Loucy (cell line): ENCODE results near the gene CXCR3.
"Not testable (repeated sequence)": the region's sequence is repeated elsewhere in the genome, so short reads cannot be mapped to it uniquely, and the experiment has no call there.

Experiments
- H2AFZ ChIP-seq: fragments of 200-600 bp; sonication (generic); 2 replicates; pipeline ENCODE4 v1.6.0; 2016; ENCODE audit warnings: antibody characterized with exemption, mild to moderate bottlenecking, low read length, moderate library complexity
- H3F3A ChIP-seq: fragments of 200-600 bp; 2 replicates; pipeline ENCODE4 v1.6.0; 2016; ENCODE audit warnings: antibody characterized with exemption, low read depth, mild to moderate bottlenecking
- H3K27me3 ChIP-seq: fragments of 200-600 bp; sonication (generic); 2 replicates; pipeline ENCODE4 v1.6.1; 2014; ENCODE audit warnings: low read length, mild to moderate bottlenecking; ENCODE audit not compliant: insufficient read depth, poor library complexity, severe bottlenecking
- H3K36me3 ChIP-seq: fragments of 200-600 bp; sonication (generic); 2 replicates; pipeline ENCODE4 v1.6.1; 2016; ENCODE audit warnings: low read length; ENCODE audit not compliant: insufficient read depth
- H3K4me1 ChIP-seq: fragments of 200-600 bp; sonication (generic); 2 replicates; pipeline ENCODE4 v1.5.1; 2014; ENCODE audit warnings: low read length, mild to moderate bottlenecking; ENCODE audit not compliant: insufficient read depth, poor library complexity, severe bottlenecking
- H3K4me2 ChIP-seq: fragments of 200-600 bp; sonication (generic); 2 replicates; pipeline ENCODE4 v1.6.0; 2014; ENCODE audit warnings: antibody characterized with exemption, low read length, low read depth, mild to moderate bottlenecking; ENCODE audit not compliant: poor library complexity, severe bottlenecking
- H3K4me3 ChIP-seq: fragments of 200-600 bp; sonication (generic); 2 replicates; pipeline ENCODE4 v1.5.1; 2014; ENCODE audit warnings: low read length, mild to moderate bottlenecking, mixed read lengths; ENCODE audit not compliant: poor library complexity, severe bottlenecking
- H3K79me2 ChIP-seq: fragments of 200-600 bp; sonication (generic); 2 replicates; pipeline ENCODE4 v1.6.1; 2014; ENCODE audit warnings: low read length; ENCODE audit not compliant: insufficient read depth
- H3K9ac ChIP-seq: fragments of 200-600 bp; sonication (generic); 2 replicates; pipeline ENCODE4 v1.6.0; 2014; ENCODE audit warnings: mild to moderate bottlenecking, low read depth, low read length, moderate library complexity; ENCODE audit not compliant: poor library complexity, severe bottlenecking
- H3K9me2 ChIP-seq: fragments of 200-600 bp; sonication (generic); replicated peaks from 2 replicates; pipeline ENCODE4 v1.6.1; 2016; ENCODE audit warnings: low read depth, low read length, mixed read lengths
- H3K9me3 ChIP-seq: fragments of 200-600 bp; sonication (generic); 2 replicates; pipeline ENCODE4 v1.6.1; 2014; ENCODE audit warnings: mild to moderate bottlenecking, antibody characterized with exemption, low read length, low read depth; ENCODE audit not compliant: insufficient read depth
- H4K20me1 ChIP-seq: fragments of 200-600 bp; sonication (generic); 2 replicates; pipeline ENCODE4 v1.6.0; 2014; ENCODE audit warnings: antibody characterized with exemption, low read length, mild to moderate bottlenecking; ENCODE audit not compliant: insufficient read depth, poor library complexity, severe bottlenecking
- CTCF ChIP-seq: fragments of 200-600 bp; sonication (generic); conservative IDR thresholded peaks from 2 replicates; pipeline ENCODE4 v1.5.1; 2014; ENCODE audit warnings: mild to moderate bottlenecking, antibody characterized with exemption, low read length
- EZH2phosphoT487 ChIP-seq: fragments of 200-600 bp; IDR thresholded peaks from 2 replicates; pipeline ENCODE4 v1.6.1; 2018; ENCODE audit warnings: antibody characterized with exemption, mild to moderate bottlenecking, moderate library complexity, borderline replicate concordance

The CXCR3 gene

DNA sequence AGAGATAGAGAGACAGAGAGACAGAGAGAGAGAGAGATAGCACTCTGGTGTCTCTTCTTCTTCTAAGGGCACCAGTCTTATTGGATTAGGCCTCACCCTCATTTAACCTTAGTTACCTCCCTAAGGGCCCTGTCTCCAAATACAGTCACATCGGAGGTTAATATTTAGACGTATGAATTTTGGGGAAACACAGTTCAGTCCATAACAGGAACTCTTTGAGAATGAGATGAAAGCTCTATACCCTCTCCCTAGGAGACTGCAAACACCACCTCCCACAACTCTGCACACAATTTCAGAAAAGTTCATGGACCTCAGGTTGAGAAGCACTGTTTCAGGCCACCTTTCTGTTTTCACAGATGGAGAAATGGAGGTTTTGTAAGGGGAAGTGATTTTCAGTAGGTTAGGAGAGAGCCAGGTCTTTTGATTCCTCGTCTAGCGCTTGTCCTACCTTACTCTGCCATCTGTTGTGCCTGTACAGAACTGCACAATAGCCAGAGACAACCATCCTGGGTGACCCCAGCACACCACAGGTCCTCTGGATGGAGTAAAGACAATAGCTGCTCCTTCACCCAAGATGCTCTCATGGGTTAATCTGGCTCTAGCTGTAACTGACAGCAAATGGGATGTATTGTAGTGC lies 32.1 kb upstream of the CXCR3 start:
- Histone ChIP-seq H3K9ac (no peak overlapping the region), H3K4me1 (no peaks in the 10 kb centered on the region), H3K4me2 (no peak overlapping the region), H3K36me3 (no peaks in the 10 kb centered on the region), H3K9me3 (no peaks in the 10 kb centered on the region), H3F3A (no peaks in the 10 kb centered on the region), H3K4me3 (no peak overlapping the region), H4K20me1 (no peaks in the 10 kb centered on the region), H3K9me2 (no peaks in the 10 kb centered on the region), H3K79me2 (no peaks in the 10 kb centered on the region), H3K27me3 (no peaks in the 10 kb centered on the region), H2AFZ (no peak overlapping the region)
- peak; percentile 53 for TF ChIP-seq CTCF
- no peak for TF ChIP-seq EZH2phosphoT487

DNA sequence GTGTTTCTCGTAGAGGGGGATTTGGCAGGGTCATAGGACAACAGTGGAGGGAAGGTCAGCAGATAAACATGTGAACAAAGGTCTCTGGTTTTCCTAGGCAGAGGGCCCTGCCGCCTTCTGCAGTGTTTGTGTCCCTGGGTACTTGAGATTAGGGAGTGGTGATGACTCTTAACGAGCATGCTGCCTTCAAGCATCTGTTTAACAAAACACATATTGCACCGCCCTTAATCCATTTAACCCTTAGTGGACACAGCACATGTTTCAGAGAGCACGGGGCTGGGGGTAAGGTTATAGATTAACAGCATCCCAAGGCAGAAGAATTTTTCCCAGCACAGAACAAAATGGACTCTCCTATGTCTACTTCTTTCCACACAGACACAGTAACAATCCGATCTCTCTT lies 26.1 kb upstream of the CXCR3 start:
- H3K9me3 ChIP-seq, H3F3A ChIP-seq, H3K9ac ChIP-seq, H4K20me1 ChIP-seq, H3K36me3 ChIP-seq, H3K4me2 ChIP-seq, H2AFZ ChIP-seq, H3K79me2 ChIP-seq, H3K4me3 ChIP-seq, H3K27me3 ChIP-seq, H3K9me2 ChIP-seq, H3K4me1 ChIP-seq: not testable (repeated sequence)

GRCh38 chrX:71640002-71640401 lies 21.7 kb upstream of the CXCR3 start:
- no peaks in the 10 kb centered on the region for H3K27me3 ChIP-seq
- no peak overlapping the region for H3K4me2 ChIP-seq
- peaks cover 20% of the 10 kb centered on the region for H3K4me1 ChIP-seq
- no peaks in the 10 kb centered on the region for H3K36me3 ChIP-seq
- TF ChIP-seq CTCF (no peak), EZH2phosphoT487 (no peak)
- no peaks in the 10 kb centered on the region for H4K20me1 ChIP-seq
- no peaks in the 10 kb centered on the region for H3K9me3 ChIP-seq
- no peaks in the 10 kb centered on the region for H3K9me2 ChIP-seq
- no peak overlapping the region for H3K9ac ChIP-seq
- H2AFZ ChIP-seq, result no peak overlapping the region
- H3K4me3 ChIP-seq, result no peak overlapping the region
- H3F3A ChIP-seq, result no peaks in the 10 kb centered on the region
- H3K79me2 ChIP-seq, result no peaks in the 10 kb centered on the region

- Histone ChIP-seq H3K4me1 (peaks cover 20% of the 10 kb centered on the region), H3K4me3 (no peak overlapping the region), H3K9me2 (no peaks in the 10 kb centered on the region), H3K9ac (no peak overlapping the region), H3K27me3 (no peaks in the 10 kb centered on the region), H2AFZ (no peak overlapping the region), H3K36me3 (no peaks in the 10 kb centered on the region), H3K79me2 (no peaks in the 10 kb centered on the region), H3K9me3 (no peaks in the 10 kb centered on the region), H4K20me1 (no peaks in the 10 kb centered on the region), H3F3A (no peaks in the 10 kb centered on the region), H3K4me2 (no peak overlapping the region)
- TF ChIP-seq EZH2phosphoT487 (no peak), CTCF (no peak)
Measured at GRCh38 chrX:71638409-71638808, 20.1 kb upstream of the CXCR3 start.
